ENCODE data around the gene JAKMIP3.
"Not testable (repeated sequence)": the region's sequence is repeated elsewhere in the genome, so short reads cannot be mapped to it uniquely, and the experiment has no call there.

Gene JAKMIP3

GRCh38 chr10:132062641-132063390 is 2.9 kb upstream of the JAKMIP3 start:
- H3K27ac ChIP-seq, result no peak overlapping the region
- no peak overlapping the region for H3K4me3 ChIP-seq

- Histone ChIP-seq H3K27ac (no peak overlapping the region), H3K4me3 (no peak overlapping the region)
Observed at GRCh38 chr10:132063432-132063831, 2.3 kb upstream of the JAKMIP3 start.

- no peak overlapping the region for H3K4me3 ChIP-seq
Observed at GRCh38 chr10:132064082-132064755, 1.5 kb upstream of the JAKMIP3 start.

GRCh38 chr10:132064771-132065437 is 842 bp upstream of the JAKMIP3 start:
- Histone ChIP-seq H3K4me3 (no peak overlapping the region), H3K27ac (peak overlapping the region in 2 of 21 experiments; percentile 13 to 15)

More at GRCh38 chr10:132064082-132064755, 1.5 kb upstream of the JAKMIP3 start:
- no peak overlapping the region for H3K27ac ChIP-seq

- peak overlapping the region in 5 of 21 experiments; percentile 9 to 50 (median 26) for H3K27ac ChIP-seq
Observed at GRCh38 chr10:132066186-132066585, 440 bp downstream of the JAKMIP3 start.

GRCh38 chr10:132066812-132067211 is 1.1 kb downstream of the JAKMIP3 start:
- H3K27ac ChIP-seq, result peak overlapping the region in 1 of 21 experiments; percentile 50
- H3K4me3 ChIP-seq, result no peak overlapping the region

More at GRCh38 chr10:132066186-132066585, 440 bp downstream of the JAKMIP3 start:
- H3K4me3 ChIP-seq, result peak overlapping the region in 6 of 7 experiments; percentile 11 to 44 (median 26)

GRCh38 chr10:132068431-132069121 is 2.8 kb downstream of the JAKMIP3 start:
- Histone ChIP-seq H3K4me3 (no peak overlapping the region), H3K27ac (no peak overlapping the region)

- no peak overlapping the region for H3K27ac ChIP-seq
- H3K4me3 ChIP-seq, result no peak overlapping the region
Observed at GRCh38 chr10:132069122-132069848, 3.5 kb downstream of the JAKMIP3 start.

GRCh38 chr10:132069849-132070182 is 4.1 kb downstream of the JAKMIP3 start:
- Histone ChIP-seq H3K4me3 (no peak overlapping the region), H3K27ac (no peak overlapping the region)

- Histone ChIP-seq H3K27ac (no peak overlapping the region), H3K4me3 (no peak overlapping the region)
Observed at GRCh38 chr10:132070724-132071123, 5.0 kb downstream of the JAKMIP3 start.

- no peak overlapping the region for H3K27ac ChIP-seq
- no peak overlapping the region for H3K4me3 ChIP-seq
Observed at GRCh38 chr10:132071667-132072066, 5.9 kb downstream of the JAKMIP3 start.

- H3K4me3 ChIP-seq, result no peak overlapping the region
- no peak overlapping the region for H3K27ac ChIP-seq
Observed at GRCh38 chr10:132075909-132076577, 10.3 kb downstream of the JAKMIP3 start.

- Histone ChIP-seq H3K4me3 (no peak overlapping the region), H3K27ac (no peak overlapping the region)
Observed at GRCh38 chr10:132076578-132077081, 10.9 kb downstream of the JAKMIP3 start.

- no peak overlapping the region for H3K27ac ChIP-seq
Observed at GRCh38 chr10:132077091-132077490, 11.3 kb downstream of the JAKMIP3 start.

GRCh38 chr10:132078746-132079345 is 13.1 kb downstream of the JAKMIP3 start:
- no peak overlapping the region for H3K4me3 ChIP-seq
- no peak overlapping the region for H3K27ac ChIP-seq

More at GRCh38 chr10:132077091-132077490, 11.3 kb downstream of the JAKMIP3 start:
- H3K4me3 ChIP-seq, result no peak overlapping the region

GRCh38 chr10:132084384-132084783 is 18.6 kb downstream of the JAKMIP3 start:
- not testable (repeated sequence) for H3K4me3 ChIP-seq, H3K27ac ChIP-seq

- H3K27ac ChIP-seq, H3K4me3 ChIP-seq: not testable (repeated sequence)
Observed at GRCh38 chr10:132093236-132093635, 27.5 kb downstream of the JAKMIP3 start.

- Histone ChIP-seq H3K27ac (no peak overlapping the region), H3K4me3 (no peak overlapping the region)
Observed at GRCh38 chr10:132094581-132095234, 29.0 kb downstream of the JAKMIP3 start.
